ENCODE measurements around the gene PABPN1. TPM values are rescaled to one million over a fixed set of nuclear protein-coding genes. Genes with fewer than 3 reads are reported as not detected.

PABPN1 gene
- polyA plus RNA-seq, 2 of the 4 experiments (the other 2 are of a cell fraction): 157 to 197 TPM

GRCh38 chr14:23316300-23316699 is 5.0 kb upstream of the PABPN1 start:
- Histone ChIP-seq H3K4me3 (no peak overlapping the region), H3K4me2 (no peak overlapping the region), H3K4me1 (peaks cover 9% of the 10 kb centered on the region), H3K9me3 (no peaks in the 10 kb centered on the region), H3K27ac (no peak overlapping the region)
- WGBS (ENCODE audit: missing lambda C conversion rate): 86% methylated on average over 5 of the region's 5 CpGs
- CTCF ChIA-PET: interaction anchor here (0.6 to 1.6 kb wide), 2 partner anchors 21 to 24 kb away, joined by 3 to 6 read pairs; no protein-coding TSS in a partner anchor
- TF ChIP-seq MAFK (IDR thresholded peaks at IDR 0.05; ENCODE audit: partially characterized antibody): no peak
- TF ChIP-seq POLR2AphosphoS2 (conservative IDR thresholded peaks at IDR 0.05; ENCODE audit: low read length): no peak
- FAIRE-seq: no peak
- no peak for DNase-seq (ENCODE audit: low read depth in 1 of 2, low spot score in 1 of 2)
- ATAC-seq: no peak
- POLR2A ChIA-PET: interaction anchor here (0.6 to 1.2 kb wide), 2 partner anchors 9 to 798 kb away, joined by 3 to 6 read pairs; partner anchors contain the start of genes BCL2L2, DCAF11 and NRL

GRCh38 chr14:23319746-23320583 is 1.3 kb upstream of the PABPN1 start:
- H3K27ac ChIP-seq: peak overlapping the region; percentile 83 to 91
- no peak for TF ChIP-seq KDM5A (IDR thresholded peaks at IDR 0.05)
- H3K4me2 ChIP-seq: peak overlapping the region; percentile 78
- ATAC-seq (no peak), FAIRE-seq (no peak), DNase-seq (ENCODE audit: low read depth in 1 of 2, low spot score in 1 of 2) (no peak)
- no peaks in the 10 kb centered on the region for H3K9me3 ChIP-seq
- H3K4me1 ChIP-seq: peaks cover 24% of the 10 kb centered on the region
- POLR2A ChIA-PET: interaction anchor here (1.1 to 3.2 kb wide), 7 partner anchors 13 to 236 kb away, joined by 4 to 64 read pairs (median 13); partner anchors contain the start of genes ACIN1, BCL2L2, C14orf119 and HOMEZ
- CTCF ChIA-PET: interaction anchor here (0.6 to 5.2 kb wide), 9 partner anchors 10 to 60 kb away, joined by 3 to 30 read pairs (median 8); partner anchors contain the start of genes BCL2L2 and PPP1R3E
- WGBS (ENCODE audit: missing lambda C conversion rate): 94% methylated on average over 17 of the region's 17 CpGs
- H3K4me3 ChIP-seq: peak overlapping the region; percentile 37

GRCh38 chr14:23321572-23322547 is 603 bp downstream of the PABPN1 start:
- POLR2A ChIA-PET: interaction anchor here (0.5 to 3.2 kb wide), 12 partner anchors 11 to 793 kb away, joined by 3 to 64 read pairs (median 6); partner anchors contain the start of genes ACIN1, BCL2L2, C14orf119 and DCAF11
- Histone ChIP-seq H3K4me1 (peaks cover 24% of the 10 kb centered on the region), H3K9me3 (no peaks in the 10 kb centered on the region), H3K27ac (peak overlapping the region; percentile 99 to 100), H3K4me2 (peak overlapping the region; percentile 87), H3K4me3 (peak overlapping the region; percentile 97)
- ATAC-seq (peak; percentile 43 to 51), DNase-seq (ENCODE audit: low read depth in 1 of 2, low spot score in 1 of 2) (peak; percentile 41 to 44), FAIRE-seq (no peak)
- under 1% methylated on average over 25 of the region's 64 CpGs for WGBS (ENCODE audit: missing lambda C conversion rate)
- CTCF ChIA-PET: interaction anchor here (0.5 to 5.2 kb wide), 15 partner anchors 12 to 823 kb away, joined by 3 to 30 read pairs (median 5); partner anchors contain the start of genes PPP1R3E and SLC22A17
- TF ChIP-seq FOSL2 (IDR thresholded peaks at IDR 0.05): no peak
- no peak for TF ChIP-seq FOSL2 (CRISPR knock-in tag; IDR thresholded peaks at IDR 0.05)
- no peak for TF ChIP-seq MAFK (IDR thresholded peaks at IDR 0.05; ENCODE audit: partially characterized antibody)
- no peak for TF ChIP-seq ZC3H11A (IDR thresholded peaks at IDR 0.05)
- TF ChIP-seq GATA3 (IDR thresholded peaks at IDR 0.05; ENCODE audit: borderline replicate concordance): no peak
- no peak for TF ChIP-seq USF2 (IDR thresholded peaks at IDR 0.05)
- TF ChIP-seq ZNF302 (CRISPR knock-in tag; IDR thresholded peaks at IDR 0.05): no peak
- no peak for TF ChIP-seq HEYL (CRISPR knock-in tag; IDR thresholded peaks at IDR 0.05)
- no peak for TF ChIP-seq CEBPB (IDR thresholded peaks at IDR 0.05)
- TF ChIP-seq RAD21 (conservative IDR thresholded peaks at IDR 0.05 in 1 of 2, IDR thresholded peaks at IDR 0.05 in 1 of 2): no peak
- no peak; the same call in 1 of the 2 replicates for TF ChIP-seq TFCP2L1 (CRISPR knock-in tag; IDR thresholded peaks at IDR 0.05)
- no peak for TF ChIP-seq HOXB5 (CRISPR knock-in tag; IDR thresholded peaks at IDR 0.05)
- no peak for TF ChIP-seq NR3C1 (IDR thresholded peaks at IDR 0.05)
- TF ChIP-seq HDAC2 (IDR thresholded peaks at IDR 0.05): no peak
- no peak for TF ChIP-seq SREBF2 (IDR thresholded peaks at IDR 0.05)
- no peak for TF ChIP-seq HMGXB4 (CRISPR knock-in tag; IDR thresholded peaks at IDR 0.05; ENCODE audit: borderline replicate concordance)
- TF ChIP-seq TP53 (CRISPR knock-in tag; IDR thresholded peaks at IDR 0.05): no peak
- no peak for TF ChIP-seq EHMT2 (IDR thresholded peaks at IDR 0.05; ENCODE audit: low read depth)
- TF ChIP-seq KDM1A (IDR thresholded peaks at IDR 0.05; ENCODE audit: low read depth): no peak
- TF ChIP-seq POLR2A (IDR thresholded peaks at IDR 0.05; ENCODE audit: low read length): peak; percentile 42
- no peak for TF ChIP-seq CHD4 (IDR thresholded peaks at IDR 0.05; ENCODE audit: borderline replicate concordance)
- TF ChIP-seq CHD2 (IDR thresholded peaks at IDR 0.05; ENCODE audit: low read length, partially characterized antibody): no peak
- no peak for TF ChIP-seq CTCF (IDR thresholded peaks at IDR 0.05)
- no peak for TF ChIP-seq SMC3 (IDR thresholded peaks at IDR 0.05)
- no peak for TF ChIP-seq FOXS1 (CRISPR knock-in tag; IDR thresholded peaks at IDR 0.05)
- TF ChIP-seq EHF (CRISPR knock-in tag; IDR thresholded peaks at IDR 0.05): no peak
